BLaER1 treated with 17β-estradiol and CSF1 and Interleukin-3, amounts not matched to agents 10 nM and 100 nM (cell line): Measurements from ENCODE around the gene SLC22A31.
A peak's percentile ranks its signal among the peaks of the same experiment; 100 is the strongest.

Experiments
- H3K27ac ChIP-seq, 11 experiments: shearing (Covaris generic); formaldehyde crosslinking; 2 replicates each; pipeline ENCODE4 v1.8.1; 2022
- H3K27me3 ChIP-seq, 11 experiments: shearing (Covaris generic); formaldehyde crosslinking; 2 replicates each; pipeline ENCODE4 v1.8.1; 2022
- H3K36me3 ChIP-seq, 11 experiments: shearing (Covaris generic); formaldehyde crosslinking; 2 replicates each; pipeline ENCODE4 v1.8.1; 2022
- H3K4me1 ChIP-seq, 10 experiments: shearing (Covaris generic); formaldehyde crosslinking; 2 replicates each; pipeline ENCODE4 v1.8.1; 2022
- H3K4me2 ChIP-seq, 11 experiments: shearing (Covaris generic); formaldehyde crosslinking; 2 replicates each; pipeline ENCODE4 v1.8.1; 2022
- H3K4me3 ChIP-seq, 10 experiments: shearing (Covaris generic); formaldehyde crosslinking; 2 replicates each; pipeline ENCODE4 v1.8.1; 2022
- H3K9ac ChIP-seq, 11 experiments: shearing (Covaris generic); formaldehyde crosslinking; 2 replicates each; pipeline ENCODE4 v1.8.1; 2022
- H3K9me3 ChIP-seq, 11 experiments: shearing (Covaris generic); formaldehyde crosslinking; replicated peaks in 1 of 11; 2 replicates each; pipeline ENCODE4 v1.8.1; 2022
- H4K20me1 ChIP-seq, 11 experiments: shearing (Covaris generic); formaldehyde crosslinking; 2 replicates each; pipeline ENCODE4 v1.8.1; 2022
- Cebpa-rat ChIP-seq, 11 experiments: shearing (Covaris generic); IDR thresholded peaks; 2 replicates each; pipeline ENCODE4 v1.8.1; 2022

The SLC22A31 gene

GRCh38 chr16:89164436-89164835, 35.9 kb downstream of the SLC22A31 start:
- H3K4me3 ChIP-seq, result no peak overlapping the region
- H3K4me2 ChIP-seq, result peak overlapping the region in 8 of 11 experiments; percentile 9 to 79 (median 62); a peak in 12 of 22 replicates

GRCh38 chr16:89163297-89163696, 37.0 kb downstream of the SLC22A31 start:
- H3K36me3 ChIP-seq, result no peaks in the 10 kb centered on the region
- no peak overlapping the region for H3K9ac ChIP-seq
- H3K27me3 ChIP-seq, result peaks cover 0 to 15% (median 0%) of the 10 kb centered on the region in 11 experiments; a peak in 6 of 22 replicates
- 0 out of 22 replicates have a peak, but pooled peaks cover 0 to 6% (median 0%) of the 10 kb centered on the region in 11 experiments for H4K20me1 ChIP-seq
- H3K9me3 ChIP-seq, result no peaks in the 10 kb centered on the region
- peaks cover 17 to 79% (median 75%) of the 10 kb centered on the region in 10 experiments for H3K4me1 ChIP-seq
- H3K4me2 ChIP-seq, result peak overlapping the region in 8 of 11 experiments; percentile 4 to 79 (median 62); a peak in 15 of 22 replicates
- no peak for TF ChIP-seq Cebpa-rat (IDR thresholded peaks at IDR 0.05)
- H3K4me3 ChIP-seq, result no peak overlapping the region
- no peak overlapping the region for H3K27ac ChIP-seq

More at GRCh38 chr16:89164436-89164835, 35.9 kb downstream of the SLC22A31 start:
- Histone ChIP-seq H3K36me3 (no peaks in the 10 kb centered on the region), H4K20me1 (peaks cover 0 to 7% (median 0%) of the 10 kb centered on the region in 11 experiments; a peak in 1 of 22 replicates), H3K4me1 (peaks cover 13 to 79% (median 74%) of the 10 kb centered on the region in 10 experiments), H3K9me3 (no peaks in the 10 kb centered on the region), H3K27ac (no peak overlapping the region), H3K27me3 (peaks cover 0 to 6% (median 0%) of the 10 kb centered on the region in 11 experiments; a peak in 6 of 22 replicates), H3K9ac (peak overlapping the region in 2 of 11 experiments; percentile 3 to 39; a peak in 2 of 22 replicates)
- TF ChIP-seq Cebpa-rat (IDR thresholded peaks at IDR 0.05), result no peak

GRCh38 chr16:89161763-89162713, 38.3 kb downstream of the SLC22A31 start:
- Histone ChIP-seq H3K27me3 (peaks cover 0 to 15% (median 0%) of the 10 kb centered on the region in 11 experiments; a peak in 6 of 22 replicates), H4K20me1 (peaks cover 0 to 6% (median 0%) of the 10 kb centered on the region in 11 experiments; a peak in 3 of 22 replicates), H3K4me1 (peaks cover 10 to 77% (median 68%) of the 10 kb centered on the region in 10 experiments), H3K36me3 (no peaks in the 10 kb centered on the region), H3K9ac (no peak overlapping the region; a peak in 1 of 22 replicates), H3K27ac (no peak overlapping the region), H3K9me3 (0 out of 22 replicates have a peak, but pooled peaks cover 0 to 3% (median 0%) of the 10 kb centered on the region in 11 experiments), H3K4me3 (no peak overlapping the region), H3K4me2 (peak overlapping the region in 8 of 11 experiments; percentile 38 to 79 (median 62); a peak in 16 of 22 replicates)
- TF ChIP-seq Cebpa-rat (IDR thresholded peaks at IDR 0.05), result no peak

GRCh38 chr16:89160977-89161701, 39.2 kb downstream of the SLC22A31 start:
- TF ChIP-seq Cebpa-rat (IDR thresholded peaks at IDR 0.05), result no peak
- Histone ChIP-seq H3K4me3 (no peak overlapping the region), H3K9ac (no peak overlapping the region; a peak in 1 of 22 replicates), H3K27ac (no peak overlapping the region), H3K4me1 (peaks cover 13 to 81% (median 72%) of the 10 kb centered on the region in 10 experiments), H3K9me3 (0 out of 22 replicates have a peak, but pooled peaks cover 0 to 3% (median 0%) of the 10 kb centered on the region in 11 experiments), H4K20me1 (peaks cover 0 to 15% (median 5%) of the 10 kb centered on the region in 11 experiments; a peak in 9 of 22 replicates), H3K27me3 (peaks cover 0 to 22% (median 0%) of the 10 kb centered on the region in 11 experiments; a peak in 6 of 22 replicates), H3K4me2 (peak overlapping the region in 8 of 11 experiments; percentile 38 to 79 (median 62); a peak in 16 of 22 replicates), H3K36me3 (no peaks in the 10 kb centered on the region)

GRCh38 chr16:89159850-89160354, 40.4 kb downstream of the SLC22A31 start:
- H3K9ac ChIP-seq, result 0 out of 22 replicates have a peak overlapping the region, but pooled peaks of 1 of the 11 experiments have one; percentile 3
- H3K36me3 ChIP-seq, result no peaks in the 10 kb centered on the region
- H3K4me3 ChIP-seq, result no peak overlapping the region
- H3K4me1 ChIP-seq, result peaks cover 26 to 93% (median 84%) of the 10 kb centered on the region in 10 experiments
- H3K27ac ChIP-seq, result no peak overlapping the region
- peaks cover 0 to 27% (median 9%) of the 10 kb centered on the region in 11 experiments; a peak in 13 of 22 replicates for H4K20me1 ChIP-seq
- H3K9me3 ChIP-seq, result 0 out of 22 replicates have a peak, but pooled peaks cover 0 to 3% (median 0%) of the 10 kb centered on the region in 11 experiments
- peaks cover 0 to 23% (median 0%) of the 10 kb centered on the region in 11 experiments; a peak in 6 of 22 replicates for H3K27me3 ChIP-seq
- peak overlapping the region in 10 of 11 experiments; percentile 10 to 86 (median 63); a peak in 15 of 22 replicates for H3K4me2 ChIP-seq
- TF ChIP-seq Cebpa-rat (IDR thresholded peaks at IDR 0.05), result no peak

GRCh38 chr16:89159066-89159849, 41.1 kb downstream of the SLC22A31 start:
- peaks cover 0 to 34% (median 10%) of the 10 kb centered on the region in 11 experiments; a peak in 13 of 22 replicates for H4K20me1 ChIP-seq
- no peak for TF ChIP-seq Cebpa-rat (IDR thresholded peaks at IDR 0.05)

GRCh38 chr16:89157778-89158177, 42.6 kb downstream of the SLC22A31 start:
- H3K9me3 ChIP-seq, result 0 out of 22 replicates have a peak, but pooled peaks cover 0 to 3% (median 0%) of the 10 kb centered on the region in 11 experiments
- H3K9ac ChIP-seq, result no peak overlapping the region
- TF ChIP-seq Cebpa-rat (IDR thresholded peaks at IDR 0.05), result no peak
- H3K36me3 ChIP-seq, result peaks cover 0 to 3% (median under 1%) of the 10 kb centered on the region in 11 experiments; a peak in 4 of 22 replicates
- no peak overlapping the region for H3K27ac ChIP-seq
- peak overlapping the region in 1 of 11 experiments; percentile 82; a peak in 1 of 22 replicates for H3K4me2 ChIP-seq
- H3K4me1 ChIP-seq, result peaks cover 37 to 96% (median 87%) of the 10 kb centered on the region in 10 experiments
- H4K20me1 ChIP-seq, result peaks cover 0 to 42% (median 18%) of the 10 kb centered on the region in 11 experiments; a peak in 15 of 22 replicates
- H3K4me3 ChIP-seq, result no peak overlapping the region
- peaks cover 0 to 23% (median 0%) of the 10 kb centered on the region in 11 experiments; a peak in 6 of 22 replicates for H3K27me3 ChIP-seq

More at GRCh38 chr16:89159066-89159849, 41.1 kb downstream of the SLC22A31 start:
- Histone ChIP-seq H3K4me2 (peak overlapping the region; percentile 5 to 86 (median 62); a peak in 19 of 22 replicates), H3K36me3 (no peaks in the 10 kb centered on the region), H3K9ac (peak overlapping the region in 2 of 11 experiments; percentile 3 to 39; a peak in 3 of 22 replicates), H3K9me3 (0 out of 22 replicates have a peak, but pooled peaks cover 0 to 3% (median 0%) of the 10 kb centered on the region in 11 experiments), H3K27me3 (peaks cover 0 to 23% (median 0%) of the 10 kb centered on the region in 11 experiments; a peak in 6 of 22 replicates), H3K4me1 (peaks cover 32 to 97% (median 87%) of the 10 kb centered on the region in 10 experiments), H3K4me3 (no peak overlapping the region), H3K27ac (no peak overlapping the region)
